Panc1 (cell line): Measurements from ENCODE around the gene TMEM50B. TPM values are rescaled to one million over a fixed set of nuclear protein-coding genes. Genes with fewer than 3 reads are reported as not detected.

Source experiments
- ATAC-seq: fragments of 200-7000 bp; cut with Tn5 transposase; 2 replicates; pipeline ENCODE4 v1.9.1; 2020; ENCODE audit warnings: mild to moderate bottlenecking, moderate library complexity
- BruUV-seq: library from RNA; stranded (reverse); fragments of 400-500 nt; replicated peaks from 2 replicates; lab custom pipeline; 2021; lab: Mats Ljungman, UMichigan
- CTCF ChIA-PET: fragments of 300-600 bp; sonication (Branson Sonifier 250); formaldehyde crosslinking; loops from one replicate; lab custom pipeline; 2022; ENCODE audit warnings: antibody characterized with exemption; lab: Charles Lee
- POLR2A ChIA-PET: fragments of 300-600 bp; sonication (Branson Sonifier 250); formaldehyde crosslinking; loops from one replicate; lab custom pipeline; 2022; ENCODE audit warnings: antibody characterized with exemption; lab: Charles Lee
- DNase-seq: peaks from one replicate; pipeline ENCODE4 v3.0.0-alpha.2; 2010; ENCODE audit warnings: low read depth, low spot score
- H3K27ac ChIP-seq: 2 replicates; pipeline ENCODE4 v1.5.1; 2011; ENCODE audit warnings: mild to moderate bottlenecking, low read length, inconsistent platforms
- H3K27me3 ChIP-seq: fragments of 200-500 bp; sonication (Bioruptor generic); 2 replicates; pipeline ENCODE4 v1.6.0; 2014; ENCODE audit warnings: low read length, inconsistent platforms; ENCODE audit not compliant: control insufficient read depth, insufficient read depth
- H3K36me3 ChIP-seq: fragments of 200-500 bp; sonication (Bioruptor generic); 2 replicates; pipeline ENCODE4 v1.5.1; 2014; ENCODE audit warnings: inconsistent platforms, mild to moderate bottlenecking, low read length, moderate library complexity; ENCODE audit not compliant: control insufficient read depth, insufficient read depth
- H3K4me1 ChIP-seq: 2 replicates; pipeline ENCODE4 v1.5.1; 2011; ENCODE audit warnings: inconsistent platforms, mild to moderate bottlenecking, low read length, moderate library complexity; ENCODE audit not compliant: control insufficient read depth, insufficient read depth
- H3K4me3 ChIP-seq, 2 experiments: 2 replicates each; pipeline ENCODE4 v1.5.1; 2011 to 2012; ENCODE audit warnings: low read depth in 2 of 2, low read length in 2 of 2, mild to moderate bottlenecking in 2 of 2, inconsistent platforms in 1 of 2, moderate library complexity in 1 of 2
- H3K9me3 ChIP-seq: fragments of 200-500 bp; sonication (Bioruptor generic); 2 replicates; pipeline ENCODE4 v1.5.1; 2014; ENCODE audit warnings: low read depth, mild to moderate bottlenecking, inconsistent platforms, low read length, moderate library complexity; ENCODE audit not compliant: control insufficient read depth, insufficient read depth
- POLR2AphosphoS5 ChIP-seq: IDR thresholded peaks from 2 replicates; pipeline ENCODE4 v1.6.1; 2012; ENCODE audit warnings: mild to moderate bottlenecking, low read depth, low read length, moderate library complexity
- SIN3A ChIP-seq: IDR thresholded peaks from 2 replicates; pipeline ENCODE4 v1.6.1; 2012; ENCODE audit warnings: low read depth, mild to moderate bottlenecking, low read length, moderate library complexity, borderline replicate concordance; ENCODE audit not compliant: insufficient read depth
- TCF7L2 ChIP-seq: IDR thresholded peaks from 2 replicates; pipeline ENCODE4 v1.6.1; 2011; ENCODE audit warnings: mild to moderate bottlenecking, low read depth, low read length, inconsistent platforms
- in situ Hi-C: cut with HindIII; loops from 2 replicates; pipeline ENCODE4 v1.10.0; 2016; ENCODE audit warnings: low sequenced_read_pairs, low pct_unique_long_range_greater_than_20kb
- intact Hi-C: fragments of 100-400 bp; cut with micrococcal nuclease; formaldehyde crosslinking; loops from one replicate; pipeline ENCODE4 v1.10.0; 2022; ENCODE audit not compliant: unreplicated experiment
- total RNA-seq: library from RNA; stranded (reverse); gene quantifications from one replicate; pipeline ENCODE4 v1.2.1, GENCODE V29; 2021; ENCODE audit not compliant: unreplicated experiment
- TF ChIP-seq, protein P1 (sequence below): fragments of 450-650 bp; IDR thresholded peaks from 2 replicates; pipeline ENCODE4 v1.5.1; 2017; ENCODE audit warnings: mild to moderate bottlenecking
- TF ChIP-seq, protein P2 (sequence below), 2 experiments: IDR thresholded peaks; 2 replicates each; pipeline ENCODE4 v1.6.1; 2011 to 2012; ENCODE audit warnings: low read depth in 2 of 2, control low read depth in 1 of 2, low read length in 1 of 2, mild to moderate bottlenecking in 1 of 2, moderate library complexity in 1 of 2; ENCODE audit not compliant: insufficient read depth in 1 of 2

The TMEM50B gene
- total RNA-seq, 1 experiment from 2014 or later = 18.5 TPM

DNA sequence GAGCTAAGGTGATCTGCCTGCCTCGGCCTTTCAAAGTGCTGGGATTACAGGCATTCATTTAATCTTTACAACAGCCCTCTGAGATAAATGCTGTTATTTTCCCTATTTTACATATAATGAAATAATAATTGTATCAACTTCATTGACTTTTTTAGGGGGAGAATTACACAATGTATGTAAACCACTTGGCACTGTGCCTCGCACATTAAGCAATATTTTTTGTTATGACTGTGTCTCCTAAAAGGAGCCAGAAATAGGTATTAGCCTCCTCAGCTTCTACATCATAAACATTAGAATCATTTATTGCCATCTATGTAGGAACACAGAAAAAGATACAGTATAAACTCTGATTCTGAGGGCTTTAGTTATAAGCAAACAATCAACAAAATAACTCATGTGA lies 12.8 kb upstream of the TMEM50B start:
- Histone ChIP-seq H3K36me3 (no peaks in the 10 kb centered on the region), H3K27ac (no peak overlapping the region), H3K4me3 (no peak overlapping the region), H3K27me3 (no peaks in the 10 kb centered on the region), H3K4me1 (no peaks in the 10 kb centered on the region), H3K9me3 (no peaks in the 10 kb centered on the region)
- in situ Hi-C loops = no loop called here
- TF ChIP-seq SIN3A = no peak
- no peak for TF ChIP-seq POLR2AphosphoS5
- TF ChIP-seq TCF7L2 = no peak
- TF ChIP-seq, protein P1, sequence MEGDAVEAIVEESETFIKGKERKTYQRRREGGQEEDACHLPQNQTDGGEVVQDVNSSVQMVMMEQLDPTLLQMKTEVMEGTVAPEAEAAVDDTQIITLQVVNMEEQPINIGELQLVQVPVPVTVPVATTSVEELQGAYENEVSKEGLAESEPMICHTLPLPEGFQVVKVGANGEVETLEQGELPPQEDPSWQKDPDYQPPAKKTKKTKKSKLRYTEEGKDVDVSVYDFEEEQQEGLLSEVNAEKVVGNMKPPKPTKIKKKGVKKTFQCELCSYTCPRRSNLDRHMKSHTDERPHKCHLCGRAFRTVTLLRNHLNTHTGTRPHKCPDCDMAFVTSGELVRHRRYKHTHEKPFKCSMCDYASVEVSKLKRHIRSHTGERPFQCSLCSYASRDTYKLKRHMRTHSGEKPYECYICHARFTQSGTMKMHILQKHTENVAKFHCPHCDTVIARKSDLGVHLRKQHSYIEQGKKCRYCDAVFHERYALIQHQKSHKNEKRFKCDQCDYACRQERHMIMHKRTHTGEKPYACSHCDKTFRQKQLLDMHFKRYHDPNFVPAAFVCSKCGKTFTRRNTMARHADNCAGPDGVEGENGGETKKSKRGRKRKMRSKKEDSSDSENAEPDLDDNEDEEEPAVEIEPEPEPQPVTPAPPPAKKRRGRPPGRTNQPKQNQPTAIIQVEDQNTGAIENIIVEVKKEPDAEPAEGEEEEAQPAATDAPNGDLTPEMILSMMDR = no peak
- TF ChIP-seq, protein P2, sequence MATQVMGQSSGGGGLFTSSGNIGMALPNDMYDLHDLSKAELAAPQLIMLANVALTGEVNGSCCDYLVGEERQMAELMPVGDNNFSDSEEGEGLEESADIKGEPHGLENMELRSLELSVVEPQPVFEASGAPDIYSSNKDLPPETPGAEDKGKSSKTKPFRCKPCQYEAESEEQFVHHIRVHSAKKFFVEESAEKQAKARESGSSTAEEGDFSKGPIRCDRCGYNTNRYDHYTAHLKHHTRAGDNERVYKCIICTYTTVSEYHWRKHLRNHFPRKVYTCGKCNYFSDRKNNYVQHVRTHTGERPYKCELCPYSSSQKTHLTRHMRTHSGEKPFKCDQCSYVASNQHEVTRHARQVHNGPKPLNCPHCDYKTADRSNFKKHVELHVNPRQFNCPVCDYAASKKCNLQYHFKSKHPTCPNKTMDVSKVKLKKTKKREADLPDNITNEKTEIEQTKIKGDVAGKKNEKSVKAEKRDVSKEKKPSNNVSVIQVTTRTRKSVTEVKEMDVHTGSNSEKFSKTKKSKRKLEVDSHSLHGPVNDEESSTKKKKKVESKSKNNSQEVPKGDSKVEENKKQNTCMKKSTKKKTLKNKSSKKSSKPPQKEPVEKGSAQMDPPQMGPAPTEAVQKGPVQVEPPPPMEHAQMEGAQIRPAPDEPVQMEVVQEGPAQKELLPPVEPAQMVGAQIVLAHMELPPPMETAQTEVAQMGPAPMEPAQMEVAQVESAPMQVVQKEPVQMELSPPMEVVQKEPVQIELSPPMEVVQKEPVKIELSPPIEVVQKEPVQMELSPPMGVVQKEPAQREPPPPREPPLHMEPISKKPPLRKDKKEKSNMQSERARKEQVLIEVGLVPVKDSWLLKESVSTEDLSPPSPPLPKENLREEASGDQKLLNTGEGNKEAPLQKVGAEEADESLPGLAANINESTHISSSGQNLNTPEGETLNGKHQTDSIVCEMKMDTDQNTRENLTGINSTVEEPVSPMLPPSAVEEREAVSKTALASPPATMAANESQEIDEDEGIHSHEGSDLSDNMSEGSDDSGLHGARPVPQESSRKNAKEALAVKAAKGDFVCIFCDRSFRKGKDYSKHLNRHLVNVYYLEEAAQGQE (IDR thresholded peaks at IDR 0.05; ENCODE audit: insufficient read depth in 1 of 2, low read depth in 2 of 2, low read length in 1 of 2) = no peak
- ChIA-PET POLR2A (no interaction called here), CTCF (no interaction called here)
- intact Hi-C loops = no loop called here
- no peak for ATAC-seq
- DNase-seq = no peak
- BruUV-seq = no TSS peak

DNA sequence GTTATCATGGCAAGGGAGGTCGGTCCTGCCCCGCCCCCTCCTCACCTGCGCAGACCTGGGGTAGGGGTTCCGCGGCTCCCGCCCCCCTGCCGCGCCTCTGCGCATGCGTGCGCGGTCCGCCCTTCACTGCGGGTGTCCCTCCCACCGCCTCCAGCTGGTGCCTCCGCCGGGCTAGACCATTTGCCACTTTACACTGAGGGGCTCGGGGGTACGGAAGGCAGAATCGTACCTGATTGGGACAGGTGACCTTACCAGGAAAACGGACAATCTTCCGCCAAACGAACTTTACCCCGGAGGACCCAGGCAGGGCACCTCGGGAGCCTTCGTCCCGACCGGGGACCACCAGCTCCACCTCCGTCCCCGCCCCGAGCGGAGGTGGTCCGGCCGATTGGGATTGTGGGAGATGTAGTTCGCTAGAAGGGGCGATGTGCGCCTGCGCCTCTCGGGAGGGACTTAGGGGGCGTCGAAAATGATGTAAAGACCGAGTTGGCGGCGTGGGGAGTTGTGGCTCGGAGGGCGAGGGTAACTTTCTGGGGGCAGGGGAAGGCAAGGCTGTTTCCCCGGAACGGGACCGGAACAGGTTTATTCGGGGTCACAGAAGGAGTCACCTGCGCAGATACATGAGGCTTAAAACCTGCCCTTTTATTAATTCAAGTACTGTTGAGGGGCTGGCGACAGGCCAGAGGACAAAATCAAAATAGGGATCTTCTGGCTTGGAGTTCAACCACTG lies 11.8 kb upstream of the TMEM50B start, which contains the start of gene DNAJC28:
DNAJC28 (minus strand) TSS at position 344 of the 730 bp plus-strand sequence. CDS start 2,323 bp downstream, outside the sequence.
- ATAC-seq = peak; percentile 99

More for the DNA sequence above, 11.8 kb upstream of the TMEM50B start, which contains the start of gene DNAJC28:
- ChIA-PET POLR2A (interaction anchor here (0.7 kb wide), 1 partner anchor 12 kb away, joined by 6 read pairs; the partner anchor contains the start of gene TMEM50B), CTCF (interaction anchor here (0.5 to 1.2 kb wide), 3 partner anchors 60 to 131 kb away, joined by 3 to 4 read pairs (median 3); no protein-coding TSS in a partner anchor)
- DNase-seq = peak; percentile 67
- intact Hi-C loops = no loop called here
- peak within 1 kb of the TSS; percentile 82 for H3K27ac ChIP-seq
- H3K36me3 ChIP-seq = no peaks in the 10 kb centered on the region
- TF ChIP-seq, protein P1 = no peak
- TF ChIP-seq POLR2AphosphoS5 (peak; percentile 33; the same call in 1 of the 2 replicates), SIN3A (0 out of 2 replicates have a peak, but pooled peaks have one; percentile 38), TCF7L2 (no peak)
- TF ChIP-seq, protein P2 (IDR thresholded peaks at IDR 0.05; ENCODE audit: insufficient read depth in 1 of 2, low read depth in 2 of 2, low read length in 1 of 2) = no peak
- H3K9me3 ChIP-seq = no peaks in the 10 kb centered on the region
- no TSS peak for BruUV-seq
- in situ Hi-C loops = no loop called here
- peak within 1 kb of the TSS; percentile 58 to 67 for H3K4me3 ChIP-seq
- no peaks in the 10 kb centered on the region for H3K27me3 ChIP-seq
- H3K4me1 ChIP-seq = no peaks in the 10 kb centered on the region
